Activated T-cell treated with anti-CD3 and anti-CD28 coated beads for 48 hours (primary cell): ENCODE results near the gene AFMID.

Source experiments
- DNase-seq: peaks from one replicate; pipeline ENCODE4 v3.0.0-alpha.2; 2020; ENCODE audit warnings: low read depth

The AFMID gene

DNA sequence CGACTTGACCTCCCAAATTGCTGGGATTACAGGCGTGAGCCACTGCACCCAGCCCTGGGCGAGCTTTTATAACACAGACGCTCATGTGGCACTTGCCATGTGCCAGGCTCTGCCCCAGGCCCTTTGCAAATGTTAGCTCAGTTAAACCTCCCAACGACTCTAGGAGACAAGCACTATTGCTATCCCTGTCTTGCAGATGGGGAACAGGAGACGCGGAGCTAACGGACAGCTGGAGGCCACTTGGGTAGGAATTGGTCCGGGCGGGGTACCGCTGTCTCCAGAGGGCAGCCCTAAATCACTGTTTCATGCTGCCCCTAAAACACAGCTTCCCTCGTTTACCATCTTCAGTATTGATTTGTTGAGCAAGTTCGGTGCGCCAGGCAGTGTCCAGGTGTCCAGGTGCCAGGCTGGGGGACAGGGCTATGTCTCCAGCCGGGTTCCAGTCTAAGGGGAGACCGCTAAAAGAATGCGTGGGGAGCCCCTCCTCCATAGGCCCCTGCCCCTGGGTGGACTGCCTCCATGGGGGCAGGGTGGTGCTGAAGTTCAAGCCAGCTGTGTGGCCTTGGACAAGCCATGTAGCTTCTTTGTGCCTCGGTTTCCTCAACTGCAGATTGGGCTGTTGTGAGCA lies 68.0 kb downstream of the AFMID start:
- DNase-seq = no peak

DNA sequence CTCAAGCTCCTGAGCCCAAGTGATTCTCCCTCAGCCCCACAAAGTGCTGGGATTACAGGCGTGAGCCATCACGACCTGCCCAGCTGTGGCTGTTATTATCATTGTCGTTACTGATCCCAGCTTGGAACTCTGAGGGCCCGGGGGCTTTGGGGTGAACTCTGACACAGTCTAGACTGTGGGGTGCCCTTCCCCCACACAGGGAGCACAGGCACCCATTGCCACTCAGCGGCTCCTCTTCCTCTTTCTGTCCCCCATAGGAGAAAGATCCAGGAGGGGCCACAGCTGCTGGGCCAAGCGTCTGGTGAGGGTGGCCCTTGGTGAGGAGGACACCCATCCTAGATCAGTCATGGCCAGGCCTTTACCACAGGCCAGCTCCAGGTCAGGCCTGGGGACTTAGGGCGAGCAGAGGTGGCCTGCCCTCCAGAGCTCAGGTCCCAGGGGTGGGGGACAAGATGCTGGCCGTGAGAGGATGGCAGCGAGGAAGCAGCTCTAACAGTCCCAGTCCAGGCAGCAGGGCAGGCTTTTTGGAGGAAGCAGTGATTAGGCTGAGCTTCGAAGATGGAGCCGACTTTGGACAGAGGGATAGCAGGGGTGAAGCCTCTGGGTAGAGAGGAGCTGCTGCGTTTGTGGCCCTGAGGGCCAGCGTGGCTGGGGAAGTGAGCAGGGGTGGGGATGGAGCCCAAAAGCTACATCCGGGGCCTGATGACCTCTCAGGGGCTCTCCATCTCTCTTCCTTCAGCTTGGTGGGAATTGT lies 69.0 kb downstream of the AFMID start:
- DNase-seq = no peak

DNA sequence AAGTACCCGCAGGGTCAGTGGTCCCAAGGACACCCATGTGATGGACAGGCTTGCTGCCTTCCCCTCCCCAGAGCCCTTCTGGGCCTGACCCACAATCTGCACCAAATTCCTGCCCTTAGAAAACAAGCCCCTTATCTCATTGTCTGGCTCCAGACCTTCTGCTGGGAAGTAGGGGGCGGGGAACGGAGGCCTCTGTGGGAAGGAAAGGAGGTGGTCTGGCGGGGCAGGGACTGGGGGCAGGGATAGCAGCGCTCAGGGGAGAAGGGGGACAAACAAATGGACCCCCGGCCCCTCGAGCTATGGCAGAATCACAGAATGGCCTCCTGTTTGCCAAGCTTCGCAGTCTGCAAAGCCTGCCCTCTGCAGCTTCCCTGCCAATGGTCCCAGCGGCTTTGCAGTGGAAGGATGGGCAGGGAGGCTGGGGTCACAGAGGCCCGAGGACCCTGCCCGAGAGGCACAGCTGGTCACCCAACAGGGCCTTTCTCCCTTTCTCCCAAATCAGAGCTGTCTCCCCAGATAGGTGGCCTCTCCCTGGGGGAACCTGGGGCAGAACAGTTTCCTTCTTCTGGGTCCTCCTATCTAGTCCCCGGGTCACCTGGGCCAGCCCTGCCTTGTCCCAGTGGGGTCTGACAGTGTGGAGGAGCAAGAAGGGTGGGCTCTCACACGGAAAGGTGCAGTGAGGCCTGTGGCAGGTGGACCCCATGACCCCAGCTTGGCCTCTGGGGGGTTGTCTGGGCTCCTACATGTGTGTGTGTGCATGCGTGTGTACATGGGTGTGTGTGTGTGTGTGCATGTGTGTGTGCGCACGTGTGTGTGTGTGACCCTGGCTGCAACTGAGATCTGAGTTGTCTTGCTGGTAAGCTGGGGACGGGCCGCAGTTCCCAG lies 69.8 kb downstream of the AFMID start:
- DNase-seq = no peak
